Activated T-cell treated with anti-CD3 and anti-CD28 coated beads, Interleukin-2, amount 50 U/mL, for 4 hours (primary cell): ENCODE results near the gene DOK3. TPM values are rescaled to one million over a fixed set of nuclear protein-coding genes. Genes with fewer than 3 reads are reported as not detected.
"Not testable (repeated sequence)": the region's sequence is repeated elsewhere in the genome, so short reads cannot be mapped to it uniquely, and the experiment has no call there.

Source experiments
- ATAC-seq, 2 donors: fragments of 200-7000 bp; cut with Tn5 transposase; one replicate each; pipeline ENCODE4 v1.10.0; 2021
- DNase-seq: peaks from one replicate; pipeline ENCODE4 v3.0.0-alpha.2; 2020
- H3K27me3 Mint-ChIP-seq: one replicate; pipeline ENCODE4 v1.8.0; 2021; ENCODE audit warnings: low read depth, mixed read lengths
- H3K36me3 Mint-ChIP-seq: one replicate; pipeline ENCODE4 v1.8.0; 2022; ENCODE audit warnings: mixed read lengths; ENCODE audit not compliant: insufficient read depth
- H3K4me1 Mint-ChIP-seq: one replicate; pipeline ENCODE4 v1.8.0; 2021; ENCODE audit warnings: low read depth, mixed read lengths
- H3K4me3 Mint-ChIP-seq: one replicate; pipeline ENCODE4 v1.8.0; 2021; ENCODE audit warnings: mild to moderate bottlenecking, moderate library complexity, mixed read lengths
- H3K9me3 Mint-ChIP-seq: one replicate; pipeline ENCODE4 v1.8.0; 2021; ENCODE audit warnings: mixed read lengths
- total RNA-seq, 3 donors: library from RNA; stranded (reverse); gene quantifications; one replicate each; pipeline ENCODE4 v1.2.1, GENCODE V29; 2021

Gene DOK3
- total RNA-seq, 3 donors from 2014 or later = 8.2 to 9.2 (median 8.7) TPM

GRCh38 chr5:177491429-177491945 is 18.1 kb downstream of the DOK3 start:
- no peak overlapping the region for H3K4me3 Mint-ChIP-seq
- ATAC-seq = peak in 1 of 2 donors; percentile 27
- H3K4me1 Mint-ChIP-seq = peaks cover 9% of the 10 kb centered on the region

DNA sequence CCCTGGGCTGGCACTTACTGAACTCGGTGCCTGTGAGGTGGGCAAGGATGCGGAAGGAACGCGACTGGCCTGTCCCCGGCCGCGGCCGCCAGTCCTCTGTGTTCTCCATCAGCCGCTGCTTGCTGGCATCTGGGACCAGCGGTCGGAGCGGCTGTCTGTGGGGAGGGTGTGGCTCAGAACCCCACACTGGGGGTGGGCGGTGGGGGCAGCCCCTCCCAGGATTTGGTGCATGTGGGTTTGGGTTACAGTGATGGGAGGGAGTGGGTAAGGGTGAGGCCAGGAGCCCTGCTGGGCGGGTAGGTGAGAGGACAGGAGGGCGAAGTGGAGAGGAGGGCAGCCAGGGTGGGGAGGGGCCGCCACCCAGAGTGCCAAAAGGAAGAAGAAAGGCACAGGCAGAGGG is 18.6 kb downstream of the DOK3 start:
- ATAC-seq = no peak
- Mint-ChIP-seq H3K4me1 (peaks cover 7% of the 10 kb centered on the region), H3K36me3 (peaks cover 6% of the 10 kb centered on the region), H3K27me3 (no peaks in the 10 kb centered on the region), H3K4me3 (no peak overlapping the region), H3K9me3 (no peaks in the 10 kb centered on the region)
- no peak for DNase-seq

More at GRCh38 chr5:177491429-177491945, 18.1 kb downstream of the DOK3 start:
- no peak for DNase-seq
- Mint-ChIP-seq H3K27me3 (no peaks in the 10 kb centered on the region), H3K9me3 (no peaks in the 10 kb centered on the region), H3K36me3 (peaks cover 6% of the 10 kb centered on the region)

- Mint-ChIP-seq H3K27me3 (no peaks in the 10 kb centered on the region), H3K36me3 (peaks cover 6% of the 10 kb centered on the region), H3K4me1 (peaks cover 7% of the 10 kb centered on the region), H3K4me3 (no peak overlapping the region), H3K9me3 (no peaks in the 10 kb centered on the region)
- DNase-seq (no peak), ATAC-seq (no peak)
Measured at GRCh38 chr5:177490311-177490991, 19.2 kb downstream of the DOK3 start.

GRCh38 chr5:177489119-177489716 is 20.4 kb downstream of the DOK3 start:
- no peak for DNase-seq
- Mint-ChIP-seq H3K4me3 (no peak overlapping the region), H3K27me3 (no peaks in the 10 kb centered on the region), H3K36me3 (peaks cover 6% of the 10 kb centered on the region), H3K9me3 (no peaks in the 10 kb centered on the region), H3K4me1 (peaks cover 4% of the 10 kb centered on the region)
- no peak for ATAC-seq

GRCh38 chr5:177487975-177488374 is 21.7 kb downstream of the DOK3 start:
- no peaks in the 10 kb centered on the region for H3K4me1 Mint-ChIP-seq
- H3K4me3 Mint-ChIP-seq = no peak overlapping the region
- H3K9me3 Mint-ChIP-seq = no peaks in the 10 kb centered on the region
- no peaks in the 10 kb centered on the region for H3K27me3 Mint-ChIP-seq
- DNase-seq (no peak), ATAC-seq (no peak)
- peaks cover 4% of the 10 kb centered on the region for H3K36me3 Mint-ChIP-seq

DNA sequence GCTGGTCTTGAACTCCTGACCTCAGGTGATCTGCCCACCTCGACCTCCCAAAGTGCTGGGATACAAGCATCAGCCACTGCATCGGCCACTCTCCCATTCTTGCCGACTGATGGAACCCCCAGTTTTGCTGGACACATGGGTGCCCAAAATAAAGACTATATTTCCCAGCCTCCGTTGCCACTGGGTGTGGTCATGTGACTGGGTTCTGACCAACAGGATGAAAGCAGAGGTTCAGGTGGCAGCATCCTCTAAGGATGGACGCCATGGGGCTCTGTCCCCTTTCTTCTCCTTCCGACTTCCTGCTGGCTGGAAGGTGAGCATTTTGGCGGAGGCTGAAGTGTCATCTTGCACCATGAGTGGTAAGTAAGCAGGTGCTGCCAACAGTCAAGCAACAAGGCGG is 22.5 kb downstream of the DOK3 start:
- H3K36me3 Mint-ChIP-seq = peaks cover 1% of the 10 kb centered on the region
- no peaks in the 10 kb centered on the region for H3K9me3 Mint-ChIP-seq
- no peaks in the 10 kb centered on the region for H3K4me1 Mint-ChIP-seq
- no peak overlapping the region for H3K4me3 Mint-ChIP-seq
- no peak for ATAC-seq
- no peak for DNase-seq
- no peaks in the 10 kb centered on the region for H3K27me3 Mint-ChIP-seq

- no peak for DNase-seq
- Mint-ChIP-seq H3K27me3 (no peaks in the 10 kb centered on the region), H3K4me3 (no peak overlapping the region), H3K9me3 (no peaks in the 10 kb centered on the region), H3K36me3 (peaks cover 1% of the 10 kb centered on the region), H3K4me1 (no peaks in the 10 kb centered on the region)
- ATAC-seq = no peak
Measured at GRCh38 chr5:177486256-177486655, 23.4 kb downstream of the DOK3 start.

GRCh38 chr5:177485753-177486152 is 23.9 kb downstream of the DOK3 start:
- not testable (repeated sequence) for H3K4me3 Mint-ChIP-seq, H3K27me3 Mint-ChIP-seq, H3K9me3 Mint-ChIP-seq, DNase-seq, H3K36me3 Mint-ChIP-seq, ATAC-seq, H3K4me1 Mint-ChIP-seq

DNA sequence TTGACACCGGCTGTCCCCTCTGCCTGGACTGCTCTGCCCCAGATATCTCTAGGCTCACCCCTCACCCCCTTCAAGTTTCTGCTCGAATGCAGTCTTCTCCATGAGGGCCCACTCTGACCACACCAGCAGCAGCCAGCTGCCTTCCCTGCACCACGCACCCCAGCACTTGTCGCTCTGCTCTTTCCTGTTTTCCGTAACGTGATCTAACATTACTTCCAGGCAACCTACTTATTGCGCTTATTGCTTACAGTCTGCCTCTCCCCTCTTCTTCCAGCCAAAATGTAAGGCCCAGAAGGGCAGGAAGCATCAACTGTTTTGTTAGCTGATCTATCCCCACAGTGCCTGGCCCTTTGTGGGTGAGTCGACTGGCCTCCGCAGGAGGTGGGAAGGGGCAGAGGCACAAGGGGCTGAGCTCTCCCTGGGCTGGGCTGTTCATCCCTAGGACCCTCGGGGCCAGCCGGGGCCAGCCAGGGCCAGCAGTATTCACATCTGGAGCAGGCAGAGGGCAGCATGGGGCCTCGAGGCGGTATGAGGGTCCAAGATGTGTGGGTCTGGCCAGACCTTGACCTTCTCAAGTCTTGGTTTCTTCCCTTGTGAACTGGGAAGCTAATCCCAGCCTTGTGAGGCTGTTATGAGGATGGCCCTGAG is 24.6 kb downstream of the DOK3 start:
- Mint-ChIP-seq H3K9me3 (no peaks in the 10 kb centered on the region), H3K4me1 (peaks cover under 1% of the 10 kb centered on the region)
- no peak for ATAC-seq

GRCh38 chr5:177483994-177484901 is 25.4 kb downstream of the DOK3 start:
- Mint-ChIP-seq H3K4me3 (no peak overlapping the region), H3K27me3 (no peaks in the 10 kb centered on the region), H3K36me3 (peaks cover 1% of the 10 kb centered on the region), H3K4me1 (peaks cover 6% of the 10 kb centered on the region), H3K9me3 (no peaks in the 10 kb centered on the region)
- ATAC-seq (no peak), DNase-seq (no peak)

More for the DNA sequence above, 24.6 kb downstream of the DOK3 start:
- Mint-ChIP-seq H3K36me3 (peaks cover 1% of the 10 kb centered on the region), H3K4me3 (no peak overlapping the region), H3K27me3 (no peaks in the 10 kb centered on the region)
- DNase-seq = no peak

DNA sequence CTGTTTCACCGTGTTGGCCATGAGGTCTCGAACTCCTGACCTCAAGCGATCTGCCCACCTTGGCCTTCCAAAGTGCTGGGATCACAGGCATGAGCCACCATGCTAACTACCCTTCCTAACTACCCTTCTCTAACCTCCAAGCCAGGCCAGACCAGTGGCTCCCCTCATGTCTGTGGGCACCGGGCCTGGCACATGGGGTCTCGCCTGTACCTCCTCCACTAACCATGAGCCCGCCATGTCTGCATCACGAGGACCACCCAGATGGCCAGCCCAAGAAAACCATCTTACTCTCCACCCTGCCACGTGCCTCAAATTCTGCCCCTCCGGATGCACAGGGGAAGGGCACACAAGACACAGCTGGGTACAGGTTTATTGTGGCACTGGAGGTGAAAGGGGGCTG is 26.6 kb downstream of the DOK3 start:
- H3K9me3 Mint-ChIP-seq = no peaks in the 10 kb centered on the region
- H3K4me3 Mint-ChIP-seq = no peak overlapping the region
- H3K27me3 Mint-ChIP-seq = no peaks in the 10 kb centered on the region
- DNase-seq (no peak), ATAC-seq (no peak)
- no peaks in the 10 kb centered on the region for H3K36me3 Mint-ChIP-seq
- peaks cover 14% of the 10 kb centered on the region for H3K4me1 Mint-ChIP-seq

DNA sequence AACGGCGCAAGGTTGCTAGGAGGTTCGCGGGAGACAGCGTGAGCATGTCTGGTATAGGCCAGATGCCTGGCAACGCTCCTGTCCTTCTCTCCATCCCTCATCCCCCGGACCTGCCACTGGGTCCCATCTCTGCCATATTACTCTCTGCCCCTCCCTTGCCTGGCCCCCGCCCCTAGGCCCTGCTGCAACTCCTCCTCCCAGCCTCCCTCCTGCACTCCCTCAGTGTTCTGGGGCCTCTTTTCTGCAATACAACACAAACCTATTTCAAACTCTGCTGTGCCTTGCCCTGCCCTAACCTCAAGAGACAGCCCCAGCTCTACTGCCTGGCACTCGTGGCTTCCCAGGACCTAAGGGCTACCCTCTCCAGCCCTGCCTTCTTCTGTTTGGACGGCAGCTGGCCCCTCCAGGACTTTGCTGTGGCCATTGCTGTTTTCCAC is 27.2 kb downstream of the DOK3 start:
- no peaks in the 10 kb centered on the region for H3K36me3 Mint-ChIP-seq
- H3K4me3 Mint-ChIP-seq = no peak overlapping the region
- ATAC-seq (no peak), DNase-seq (no peak)
- peaks cover 14% of the 10 kb centered on the region for H3K4me1 Mint-ChIP-seq
- no peaks in the 10 kb centered on the region for H3K9me3 Mint-ChIP-seq
- no peaks in the 10 kb centered on the region for H3K27me3 Mint-ChIP-seq

GRCh38 chr5:177479774-177480173 is 29.9 kb downstream of the DOK3 start:
- H3K4me1 Mint-ChIP-seq = peaks cover 27% of the 10 kb centered on the region
- H3K36me3 Mint-ChIP-seq = no peaks in the 10 kb centered on the region

More at GRCh38 chr5:177479774-177480173, 29.9 kb downstream of the DOK3 start:
- Mint-ChIP-seq H3K27me3 (no peaks in the 10 kb centered on the region), H3K4me3 (no peak overlapping the region), H3K9me3 (no peaks in the 10 kb centered on the region)
- DNase-seq (no peak), ATAC-seq (no peak)
